ENCODE measurements around the gene VSTM2L.
"Not testable (repeated sequence)": the region's sequence is repeated elsewhere in the genome, so short reads cannot be mapped to it uniquely, and the experiment has no call there.

Gene VSTM2L

GRCh38 chr20:37902504-37903313 is at the start of gene VSTM2L:
VSTM2L (plus strand) TSS chr20:37903127; CDS start chr20:37903351, 224 bp downstream.
- peak; percentile 70 for DNase-seq

- no peak for DNase-seq
These were observed 49.0 kb upstream of the VSTM2L start for GRCh38 chr20:37853823-37854375.

GRCh38 chr20:37856034-37856433 is 46.9 kb upstream of the VSTM2L start:
- not testable (repeated sequence) for DNase-seq

GRCh38 chr20:37856932-37857660 is 45.8 kb upstream of the VSTM2L start:
- no peak for DNase-seq

- no peak for DNase-seq
These were observed 43.3 kb upstream of the VSTM2L start for GRCh38 chr20:37859406-37860171.

GRCh38 chr20:37863289-37863688 is 39.6 kb upstream of the VSTM2L start:
- DNase-seq, result no peak

GRCh38 chr20:37864298-37864697 is 38.6 kb upstream of the VSTM2L start:
- DNase-seq, result peak; percentile 76

GRCh38 chr20:37866051-37866450 is 36.9 kb upstream of the VSTM2L start:
- no peak for DNase-seq

- DNase-seq, result no peak
These were observed 35.4 kb upstream of the VSTM2L start for GRCh38 chr20:37867289-37868195.

GRCh38 chr20:37868851-37869333 is 34.0 kb upstream of the VSTM2L start:
- no peak for DNase-seq

- no peak for DNase-seq
These were observed 33.5 kb upstream of the VSTM2L start for GRCh38 chr20:37869334-37869861.

- no peak for DNase-seq
These were observed 32.6 kb upstream of the VSTM2L start for GRCh38 chr20:37870294-37870693.

GRCh38 chr20:37871751-37872150 is 31.2 kb upstream of the VSTM2L start:
- DNase-seq, result no peak

GRCh38 chr20:37872161-37872560 is 30.8 kb upstream of the VSTM2L start:
- DNase-seq, result no peak

GRCh38 chr20:37873884-37874283 is 29.0 kb upstream of the VSTM2L start:
- no peak for DNase-seq

- no peak for DNase-seq
These were observed 27.3 kb upstream of the VSTM2L start for GRCh38 chr20:37875460-37876175.

- DNase-seq, result no peak
These were observed 26.1 kb upstream of the VSTM2L start for GRCh38 chr20:37876863-37877262.

GRCh38 chr20:37877832-37878772 is 24.8 kb upstream of the VSTM2L start:
- no peak for DNase-seq

- no peak for DNase-seq
These were observed 23.9 kb upstream of the VSTM2L start for GRCh38 chr20:37878835-37879599.

Data from retina (tissue), 1 donor.